ENCODE data around the gene GPRC5C.

DNA sequence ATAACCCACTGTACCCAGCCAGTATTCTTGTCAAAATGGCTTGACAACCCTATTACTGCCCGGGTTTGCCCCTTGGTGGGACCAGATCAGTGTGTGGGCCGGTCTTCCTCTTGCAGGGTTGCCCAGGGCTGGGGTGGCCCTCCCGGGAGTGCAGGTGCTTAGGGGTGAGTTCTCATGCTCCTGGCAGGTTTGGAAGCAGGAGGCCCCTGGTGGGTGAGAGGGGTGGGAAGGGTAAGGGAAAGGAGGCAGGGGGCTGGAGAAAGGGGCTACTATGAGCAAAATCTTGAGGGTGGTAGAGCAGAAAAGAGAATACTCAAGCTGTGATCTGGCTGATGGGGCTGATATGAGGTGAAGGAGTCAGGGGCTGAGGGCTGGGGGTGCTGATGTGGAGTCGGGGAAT is 41.0 kb downstream of the GPRC5C start:
- TF ChIP-seq CTCF (IDR thresholded peaks at IDR 0.05; ENCODE audit: insufficient read depth, low read depth, low read length) (no peak), EZH2 (IDR thresholded peaks at IDR 0.05; ENCODE audit: insufficient read depth, low read length) (no peak)
